ENCODE measurements around the gene CERS6.

DNA sequence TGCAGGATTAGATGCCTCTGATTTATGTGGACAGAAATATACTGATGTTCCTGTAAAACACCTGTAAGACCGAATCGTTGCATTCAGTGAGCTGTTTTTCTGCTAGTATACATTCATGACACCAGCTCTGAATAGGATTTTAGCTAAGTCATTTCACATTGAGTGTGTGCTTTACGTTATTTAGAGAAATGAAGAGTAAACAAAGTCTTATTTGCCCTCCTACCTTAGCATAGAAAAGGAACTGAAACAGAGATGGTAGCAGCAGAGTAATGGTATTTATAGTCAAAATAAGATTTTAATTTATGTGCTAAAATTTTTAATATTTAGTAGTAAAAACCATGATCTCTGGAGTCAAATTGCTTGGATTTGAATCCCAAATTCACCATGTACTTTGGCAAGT, 168.0 kb downstream of the CERS6 start:
- TF ChIP-seq, protein P1, sequence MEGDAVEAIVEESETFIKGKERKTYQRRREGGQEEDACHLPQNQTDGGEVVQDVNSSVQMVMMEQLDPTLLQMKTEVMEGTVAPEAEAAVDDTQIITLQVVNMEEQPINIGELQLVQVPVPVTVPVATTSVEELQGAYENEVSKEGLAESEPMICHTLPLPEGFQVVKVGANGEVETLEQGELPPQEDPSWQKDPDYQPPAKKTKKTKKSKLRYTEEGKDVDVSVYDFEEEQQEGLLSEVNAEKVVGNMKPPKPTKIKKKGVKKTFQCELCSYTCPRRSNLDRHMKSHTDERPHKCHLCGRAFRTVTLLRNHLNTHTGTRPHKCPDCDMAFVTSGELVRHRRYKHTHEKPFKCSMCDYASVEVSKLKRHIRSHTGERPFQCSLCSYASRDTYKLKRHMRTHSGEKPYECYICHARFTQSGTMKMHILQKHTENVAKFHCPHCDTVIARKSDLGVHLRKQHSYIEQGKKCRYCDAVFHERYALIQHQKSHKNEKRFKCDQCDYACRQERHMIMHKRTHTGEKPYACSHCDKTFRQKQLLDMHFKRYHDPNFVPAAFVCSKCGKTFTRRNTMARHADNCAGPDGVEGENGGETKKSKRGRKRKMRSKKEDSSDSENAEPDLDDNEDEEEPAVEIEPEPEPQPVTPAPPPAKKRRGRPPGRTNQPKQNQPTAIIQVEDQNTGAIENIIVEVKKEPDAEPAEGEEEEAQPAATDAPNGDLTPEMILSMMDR (IDR thresholded peaks at IDR 0.05 in 8 of 11, conservative IDR thresholded peaks at IDR 0.05 in 3 of 11) = no peak
- TF ChIP-seq POLR2A (IDR thresholded peaks at IDR 0.05) = no peak

All from spleen (tissue), 7 donors.